DMS153 treated with DMSO at 0.1 percent for 48 hours (cell line): ENCODE data around the gene SLC41A1.

Experiments used
- DNase-seq: peaks from one replicate; lab custom pipeline; 2025; ENCODE audit not compliant: unreplicated experiment; lab: John Stamatoyannopoulos, UW

The SLC41A1 gene

DNA sequence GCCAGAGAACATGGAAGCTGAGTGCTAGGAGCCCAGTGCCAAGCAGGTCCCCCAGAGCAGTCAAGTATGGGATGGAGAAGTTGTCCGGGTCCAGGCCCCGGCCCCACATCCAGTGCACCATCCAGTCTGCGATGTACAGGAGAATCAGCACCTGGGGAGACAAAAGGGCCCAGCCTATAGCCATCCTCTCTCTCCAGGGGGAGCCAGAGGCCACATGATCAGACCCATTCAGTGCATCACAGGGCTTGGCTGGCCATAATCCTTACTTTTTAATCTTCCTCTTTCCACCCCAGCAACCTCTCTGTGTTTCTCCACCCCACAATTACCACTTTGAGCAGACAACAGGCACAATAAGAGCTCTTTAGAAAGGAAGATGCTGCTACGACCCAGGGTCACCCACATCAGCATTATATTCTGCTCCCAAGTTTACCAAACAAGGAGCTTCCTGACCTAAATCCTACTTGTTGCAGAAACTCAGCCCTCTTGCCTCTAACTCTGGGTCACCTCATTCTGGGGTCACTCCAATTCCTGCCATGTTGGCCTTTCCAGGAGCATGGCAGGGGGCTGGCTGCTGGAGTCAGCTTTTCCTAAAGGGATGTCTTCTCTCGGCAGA, 21.3 kb downstream of the SLC41A1 start:
- peak; percentile 57 for DNase-seq

DNA sequence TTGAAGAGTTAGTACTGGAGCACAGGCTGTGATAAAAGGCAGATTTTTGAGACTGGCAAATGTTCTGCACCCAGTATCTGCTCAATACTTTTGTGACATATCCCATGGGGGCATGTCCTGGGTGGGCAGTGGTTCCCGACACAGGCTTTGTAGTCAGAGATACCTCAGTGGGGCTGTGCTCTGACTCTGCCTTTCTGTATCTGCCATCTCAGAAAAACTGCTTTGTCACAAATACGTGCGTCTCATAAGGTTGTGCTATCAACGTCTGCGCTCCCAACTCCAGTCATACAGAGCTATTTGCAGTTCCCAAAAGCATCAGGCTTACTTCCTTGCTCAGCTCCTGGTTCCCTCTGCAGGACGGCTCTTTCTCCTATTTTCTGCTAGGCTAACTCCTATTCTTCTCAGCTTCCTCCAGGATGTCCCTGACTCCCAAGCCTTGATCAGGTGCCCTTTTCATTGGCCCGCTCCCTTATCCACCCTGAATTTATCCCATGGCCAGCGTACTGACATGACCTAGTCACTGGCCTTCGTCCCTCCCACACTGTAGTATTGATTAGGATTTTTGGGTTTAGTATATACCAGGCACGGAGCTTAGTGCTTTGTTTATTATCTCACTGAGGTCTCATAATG, 25.6 kb downstream of the SLC41A1 start:
- no peak for DNase-seq

DNA sequence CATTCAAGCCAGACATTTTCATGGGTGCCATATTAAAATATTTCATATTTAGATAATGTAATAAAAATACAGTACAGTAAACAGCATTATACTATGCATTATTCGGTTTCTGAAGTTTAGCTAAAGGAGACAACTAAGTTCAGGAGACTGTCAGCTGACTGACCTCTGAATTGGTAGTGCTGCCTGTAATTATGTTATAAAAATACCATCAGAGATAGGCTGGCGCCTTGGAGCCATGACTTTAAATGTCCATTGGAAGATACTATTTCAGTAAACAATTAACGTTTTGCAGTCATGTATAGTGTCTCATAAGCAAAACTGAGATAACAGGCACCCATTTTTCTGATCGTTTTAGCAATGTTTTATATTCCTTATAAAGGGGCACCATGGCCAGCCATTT, 26.4 kb downstream of the SLC41A1 start:
- DNase-seq: no peak

DNA sequence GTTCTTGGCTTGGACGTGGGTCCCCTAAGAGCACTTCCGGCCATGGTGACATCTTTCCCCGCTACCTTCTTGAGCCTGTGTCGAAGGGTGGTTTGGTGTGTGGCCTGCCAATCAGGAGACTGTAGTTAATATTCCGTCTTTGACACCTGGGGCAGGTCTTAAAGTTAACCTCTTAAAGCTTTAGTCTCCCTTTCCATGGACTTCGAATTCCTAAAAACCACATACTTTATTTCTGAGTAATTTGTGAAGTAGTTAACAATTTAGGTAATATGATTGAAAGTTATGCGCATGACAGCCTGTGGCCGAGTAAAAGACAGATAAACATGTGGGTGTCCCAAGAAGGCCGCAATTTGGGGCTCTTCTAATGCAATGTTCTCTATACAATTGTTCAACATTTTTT, 27.6 kb downstream of the SLC41A1 start:
- DNase-seq: no peak

DNA sequence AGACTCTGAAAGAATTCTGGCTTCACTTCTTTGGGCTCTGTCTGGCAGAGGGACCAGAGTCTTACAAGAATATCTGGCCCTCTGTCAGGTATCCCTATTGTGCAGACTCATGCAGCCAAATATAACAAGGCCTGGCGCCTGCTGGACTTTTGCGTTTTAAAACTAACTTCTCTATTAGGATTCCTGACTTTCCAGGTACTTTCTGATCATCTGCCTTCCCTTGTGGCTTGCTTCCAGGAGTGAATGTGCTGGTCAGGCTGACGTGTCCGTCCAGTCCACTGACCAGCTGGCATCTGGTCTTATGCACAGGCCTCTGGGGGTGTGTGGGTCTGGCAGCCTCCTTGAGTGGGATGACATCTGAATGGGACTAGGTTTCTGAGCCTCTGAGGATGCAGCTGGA, 29.1 kb downstream of the SLC41A1 start:
- DNase-seq: no peak

DNA sequence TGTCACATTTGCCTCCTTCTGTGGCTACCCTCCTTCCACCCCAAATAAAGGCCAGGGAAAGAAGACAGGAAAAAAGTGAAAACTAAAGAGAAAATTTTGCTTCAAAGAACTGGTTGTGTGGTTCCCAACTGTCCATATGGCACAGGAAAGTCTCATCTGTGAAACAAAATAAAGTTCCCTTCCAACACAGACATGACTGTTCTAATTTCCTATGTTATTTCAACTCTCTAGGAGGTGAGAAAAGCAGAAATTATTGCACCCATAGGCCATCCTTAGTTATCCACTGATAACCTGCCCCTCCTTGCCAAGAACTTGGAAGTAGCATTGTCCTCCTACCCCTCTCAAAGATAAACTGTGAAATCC, 29.6 kb downstream of the SLC41A1 start:
- DNase-seq: no peak

DNA sequence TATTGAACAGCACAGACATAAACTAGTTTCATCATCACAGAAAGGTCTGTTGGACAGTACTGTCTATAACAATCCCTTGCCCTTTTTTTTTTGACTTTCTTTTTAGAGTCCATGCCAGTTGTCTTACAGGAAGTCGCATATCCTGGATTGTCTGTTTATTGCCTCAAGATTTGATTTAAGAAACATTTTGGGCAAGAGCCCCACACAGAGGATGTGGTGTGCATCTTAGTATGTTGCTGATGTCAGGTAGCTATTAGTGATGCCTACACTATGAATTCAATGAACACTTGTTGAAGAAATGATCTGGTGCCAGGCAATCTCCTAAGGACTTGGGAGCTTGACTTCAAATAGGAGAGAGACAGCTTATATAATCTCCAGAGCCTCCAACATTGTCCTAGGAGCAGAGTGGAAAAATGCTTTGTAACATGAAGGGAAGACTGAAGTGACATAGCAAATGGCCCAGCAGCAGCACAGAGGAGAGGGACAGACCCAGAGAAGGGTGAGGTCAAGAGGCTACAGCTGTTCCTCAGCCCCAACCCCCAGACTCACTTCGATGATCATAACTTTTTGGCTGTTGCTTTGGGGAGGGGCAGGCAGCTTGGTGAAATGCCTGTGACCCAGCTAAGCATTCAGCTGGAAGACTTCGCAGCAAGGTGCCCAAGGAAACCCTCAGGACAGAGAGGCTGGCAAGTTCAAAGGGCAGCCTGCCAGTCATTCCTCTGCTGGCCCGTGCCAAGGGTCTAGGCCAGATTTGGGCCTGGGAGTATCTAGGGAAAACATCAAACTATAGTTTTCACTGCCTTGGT, 30.2 kb downstream of the SLC41A1 start:
- DNase-seq: no peak

DNA sequence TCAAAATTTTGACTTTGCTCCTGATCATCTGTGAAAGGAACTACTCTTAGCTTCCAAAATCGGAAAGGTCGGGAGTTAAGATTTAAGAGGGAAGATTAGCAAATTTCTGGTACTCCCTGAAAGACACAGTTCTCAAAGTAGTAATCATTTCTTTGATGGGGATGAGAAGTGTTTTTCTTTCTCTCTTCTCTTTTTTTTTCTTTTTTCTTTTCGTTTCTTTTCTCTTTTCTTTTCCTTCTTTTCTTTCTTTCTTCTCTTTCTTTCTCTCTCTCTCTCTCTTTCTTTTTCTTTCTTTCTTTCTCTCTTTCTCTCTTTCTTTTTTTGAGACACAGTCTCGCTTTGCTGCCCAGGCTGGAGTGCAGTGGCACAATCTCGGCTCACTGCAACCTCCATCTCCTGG, 32.7 kb downstream of the SLC41A1 start:
- no peak for DNase-seq

DNA sequence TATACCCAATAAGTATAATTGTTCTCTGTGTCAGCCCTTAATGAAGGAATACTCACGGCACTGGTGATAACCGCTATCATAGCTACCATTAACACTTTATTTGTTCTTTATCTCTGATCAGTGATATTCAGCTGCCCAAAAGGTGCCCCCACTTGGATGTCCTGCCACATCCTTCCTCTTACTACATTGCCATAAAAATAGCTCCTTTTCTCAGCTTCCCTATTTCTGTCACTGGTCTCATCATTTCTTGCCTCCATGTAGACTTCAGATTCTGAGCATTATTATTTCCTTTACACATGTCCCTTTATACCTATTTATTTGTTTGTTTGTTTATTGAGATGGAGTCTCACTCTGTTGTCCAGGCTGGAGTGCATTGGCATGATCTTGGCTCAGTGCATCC, 35.0 kb downstream of the SLC41A1 start:
- DNase-seq: no peak

DNA sequence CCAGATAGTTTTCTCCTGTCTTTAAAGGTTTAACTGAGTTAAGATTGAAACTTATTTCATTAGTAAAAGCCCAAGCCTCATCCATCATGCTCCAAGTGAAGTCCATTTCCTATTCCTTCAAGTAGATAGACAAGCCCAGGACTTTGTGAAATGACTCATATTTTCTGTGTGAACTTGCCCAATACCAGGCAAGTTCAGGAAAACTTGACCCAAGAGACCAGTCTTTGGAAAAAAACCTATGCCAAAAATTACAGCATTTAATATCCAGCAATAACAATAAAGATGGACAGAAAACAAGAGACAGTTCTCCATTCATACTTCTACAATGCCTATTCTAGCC, 37.3 kb downstream of the SLC41A1 start:
- DNase-seq: no peak

DNA sequence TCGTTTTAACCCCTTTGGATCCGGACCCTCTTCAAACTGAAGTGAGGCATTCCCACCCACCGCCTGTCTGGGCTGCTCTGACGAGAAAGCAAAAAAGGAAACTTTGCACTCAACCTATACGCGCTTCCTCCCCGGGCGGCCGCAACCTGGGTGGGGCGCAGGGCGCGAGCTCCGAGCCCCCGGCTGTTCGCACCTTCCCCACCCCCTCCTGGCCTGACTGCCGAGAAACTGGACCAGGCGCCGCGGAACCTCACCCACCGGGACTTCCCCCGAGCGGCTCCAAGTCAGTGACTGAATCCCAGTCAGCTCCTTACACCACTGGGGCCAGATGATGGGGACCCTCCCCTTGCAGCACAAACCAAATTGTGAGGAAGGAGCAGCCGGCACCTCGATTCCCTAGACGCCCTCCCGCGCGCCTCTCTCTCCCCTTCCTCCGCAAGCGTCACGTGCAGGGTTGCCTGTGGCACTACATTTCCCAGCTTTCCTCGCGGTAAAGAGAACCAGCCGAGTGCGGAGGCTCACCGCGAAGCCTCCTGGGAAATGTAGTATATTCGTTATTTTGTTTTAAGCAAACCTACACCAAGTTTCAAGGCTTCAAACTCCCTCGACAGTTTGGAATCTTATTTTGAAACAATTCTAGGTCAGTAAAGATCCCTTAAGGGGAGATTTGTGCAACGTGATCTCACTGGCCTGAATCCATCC, 37.8 kb downstream of the SLC41A1 start, which contains the start of gene RAB29:
Gene RAB29 (minus strand): TSS at position 468 of the 702 bp plus-strand sequence. CDS start 526 bp downstream, outside the sequence.
- DNase-seq: peak; percentile 77

DNA sequence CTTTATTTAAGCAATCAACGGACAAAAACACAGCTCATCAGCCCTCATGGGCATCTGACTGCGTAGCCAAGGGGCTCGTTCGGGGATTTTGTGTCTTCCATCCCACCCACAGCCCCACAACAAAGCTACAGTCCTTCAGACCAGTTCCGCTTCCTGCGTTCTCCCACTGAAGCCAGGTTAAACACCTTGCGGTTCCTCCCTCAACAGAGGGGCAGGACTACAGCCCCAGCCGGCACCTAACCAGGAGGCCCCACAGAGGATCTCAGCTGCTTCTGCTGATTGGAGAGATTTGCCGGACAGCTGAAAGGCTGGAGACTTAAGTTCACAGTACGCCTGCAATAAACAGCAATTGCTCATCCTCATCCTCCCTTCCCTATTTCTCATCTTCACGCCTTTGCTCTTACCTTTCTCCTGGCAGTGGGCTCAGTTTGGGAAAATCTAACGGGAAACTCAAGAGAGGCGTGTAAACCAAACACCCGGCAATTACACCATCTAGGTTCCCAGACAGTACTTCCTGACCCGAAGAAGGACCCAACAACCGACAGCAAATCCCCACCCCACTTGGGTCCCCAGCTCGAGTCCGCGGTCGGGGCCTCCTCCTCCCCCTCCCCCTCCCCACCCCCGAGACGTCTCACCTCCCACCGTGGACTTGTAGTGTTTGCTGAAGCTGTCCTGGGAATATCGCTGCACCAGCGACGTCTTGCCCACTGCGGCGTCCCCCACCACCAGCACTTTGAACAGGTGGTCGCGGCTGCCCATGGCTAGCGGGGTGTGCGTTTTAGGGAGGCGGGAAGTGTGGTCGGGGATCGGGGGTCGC, 38.6 kb downstream of the SLC41A1 start:
- DNase-seq: no peak

DNA sequence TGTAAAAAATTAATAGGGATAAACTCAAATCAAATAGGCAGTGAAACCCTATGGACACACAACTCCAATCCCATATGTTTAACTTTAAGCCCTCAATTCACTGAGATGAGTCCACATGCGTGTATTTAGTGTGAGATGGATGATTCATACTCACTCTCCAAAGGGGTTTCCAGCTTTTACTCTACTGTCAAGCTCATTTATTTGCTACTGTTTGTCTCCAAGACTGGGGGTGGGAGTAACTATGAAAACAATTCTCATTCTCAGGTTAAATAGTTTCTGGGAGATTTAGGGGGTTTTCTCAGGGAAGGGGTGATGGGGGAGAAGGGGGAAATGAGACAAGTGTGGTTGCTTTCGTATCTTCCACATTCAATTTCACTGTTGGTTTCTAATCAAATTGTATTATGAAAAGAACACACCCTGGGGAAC, 40.4 kb downstream of the SLC41A1 start:
- no peak for DNase-seq

DNA sequence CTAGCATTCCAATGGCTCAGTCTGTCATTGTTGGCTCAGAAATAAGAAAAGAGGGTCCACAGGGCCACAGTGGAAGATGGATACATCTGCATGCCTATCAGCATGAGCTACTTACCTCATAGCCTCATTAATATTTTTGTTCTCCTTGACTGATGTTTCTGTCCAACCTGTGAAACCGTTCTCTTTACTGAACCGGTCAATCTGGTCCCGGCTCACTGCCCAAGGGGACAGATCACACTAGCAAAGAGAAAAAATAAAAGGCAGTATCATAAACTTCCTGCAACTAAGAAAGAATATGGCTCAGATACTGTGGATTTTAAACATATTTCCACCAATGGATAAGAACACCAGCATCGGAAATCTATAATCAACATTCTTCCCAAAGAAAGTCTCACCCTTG, 42.4 kb downstream of the SLC41A1 start:
- no peak for DNase-seq

DNA sequence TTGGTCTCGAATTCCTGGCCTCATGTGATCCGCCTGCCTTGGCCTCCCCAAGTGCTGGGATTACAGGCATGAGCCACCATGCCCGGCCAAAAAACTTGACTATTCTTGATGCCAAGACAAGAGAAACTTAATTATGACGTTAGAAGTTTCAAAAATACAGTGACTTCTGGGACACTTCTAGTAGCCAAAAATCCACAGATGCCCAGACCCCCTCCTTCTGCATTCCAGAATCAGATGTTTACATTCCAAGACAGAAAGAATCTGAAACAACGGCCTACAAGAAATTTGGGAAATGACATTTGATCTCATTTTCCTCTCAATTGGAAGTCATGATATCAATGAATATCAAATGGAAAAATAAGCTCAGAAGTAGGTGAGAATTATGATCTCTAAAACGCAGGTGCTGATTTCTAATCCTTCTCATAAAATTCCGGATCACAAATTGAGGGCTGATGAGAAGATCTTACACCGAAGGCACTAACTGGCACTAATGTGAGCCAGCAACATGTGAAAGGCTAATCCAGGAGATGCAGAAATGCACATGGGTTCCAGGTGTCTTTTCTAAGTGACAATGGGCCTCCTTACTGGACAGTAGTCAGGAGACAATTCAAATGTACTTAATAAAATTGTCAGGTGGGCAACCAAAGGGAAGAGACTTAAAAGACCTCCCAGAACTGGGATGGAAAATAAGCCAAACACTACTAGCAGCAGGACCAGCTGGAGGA, 43.2 kb downstream of the SLC41A1 start:
- no peak for DNase-seq

DNA sequence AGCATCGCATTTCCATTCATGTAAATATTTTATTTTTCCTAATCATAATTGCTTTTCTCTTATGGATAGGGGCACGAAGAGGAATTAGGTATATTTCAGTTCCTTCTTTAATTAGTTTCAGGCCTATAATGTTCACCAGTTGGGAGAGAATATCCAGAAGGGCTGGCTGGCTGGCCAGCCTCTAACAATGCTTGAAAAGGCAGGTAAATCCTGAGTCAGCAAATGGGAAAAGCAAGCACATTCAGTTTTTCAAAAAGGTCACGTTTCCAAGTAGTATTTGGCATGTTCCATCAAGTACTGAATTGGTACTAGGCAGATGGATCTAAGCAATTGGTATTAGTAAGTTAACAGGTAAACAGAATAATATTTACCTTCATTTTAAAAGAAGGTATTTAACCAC, 45.8 kb downstream of the SLC41A1 start:
- no peak for DNase-seq

DNA sequence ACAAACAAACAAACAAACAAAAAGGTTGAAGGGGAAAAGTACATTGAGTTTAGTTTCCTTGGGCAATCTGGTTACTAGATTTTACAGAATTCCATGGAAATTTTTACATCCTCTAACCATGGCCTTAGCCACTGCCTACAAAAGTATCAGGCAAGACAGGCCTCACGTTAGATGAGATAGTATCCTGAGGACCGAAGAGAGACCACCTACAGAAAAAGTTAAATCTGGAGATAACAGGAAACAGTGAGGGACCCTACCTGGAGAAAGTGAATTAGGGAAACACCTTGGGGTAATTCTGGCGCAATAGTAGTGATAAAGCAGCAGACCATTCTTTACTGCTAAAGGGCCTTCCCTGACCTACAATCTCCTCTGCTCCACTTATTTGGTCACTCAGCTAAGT, 46.4 kb downstream of the SLC41A1 start:
- DNase-seq: no peak

DNA sequence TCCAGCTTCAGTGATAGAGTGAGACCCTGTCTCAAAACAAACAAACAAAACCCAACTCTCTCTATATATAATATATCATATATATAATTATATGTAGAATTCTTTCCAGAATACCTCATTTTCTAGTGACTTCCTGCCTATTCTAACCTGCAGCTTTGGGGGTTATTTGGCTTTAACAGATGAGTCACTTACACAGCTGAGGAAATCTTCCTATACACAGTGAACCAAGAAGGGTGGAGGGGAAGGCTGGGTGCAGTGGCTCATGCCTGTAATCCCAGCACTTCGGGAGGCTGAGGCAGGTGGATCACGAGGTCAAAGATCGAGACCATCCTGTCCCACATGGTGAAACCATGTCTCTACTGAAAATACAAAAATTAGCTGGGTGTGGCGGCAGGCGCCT, 47.0 kb downstream of the SLC41A1 start:
- DNase-seq: no peak

DNA sequence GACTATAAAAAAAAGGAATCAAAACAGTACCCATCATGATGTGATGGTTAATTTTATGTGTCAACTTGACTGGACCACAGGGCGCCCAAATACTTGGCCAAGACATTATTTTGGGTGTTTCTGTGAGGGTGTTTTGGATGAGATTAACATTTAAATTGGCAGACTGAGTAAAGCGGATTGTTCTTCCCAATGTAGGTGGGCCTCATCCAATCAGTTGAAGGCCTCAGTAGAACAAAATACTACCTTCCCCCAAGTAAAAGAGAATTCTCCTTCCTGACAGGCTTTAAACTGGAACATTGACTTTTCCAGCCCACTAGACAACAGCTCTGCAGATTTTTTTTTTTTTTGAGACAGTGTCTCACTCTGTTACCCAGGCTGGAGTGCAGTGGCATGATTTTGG, 48.4 kb downstream of the SLC41A1 start:
- DNase-seq: no peak

DNA sequence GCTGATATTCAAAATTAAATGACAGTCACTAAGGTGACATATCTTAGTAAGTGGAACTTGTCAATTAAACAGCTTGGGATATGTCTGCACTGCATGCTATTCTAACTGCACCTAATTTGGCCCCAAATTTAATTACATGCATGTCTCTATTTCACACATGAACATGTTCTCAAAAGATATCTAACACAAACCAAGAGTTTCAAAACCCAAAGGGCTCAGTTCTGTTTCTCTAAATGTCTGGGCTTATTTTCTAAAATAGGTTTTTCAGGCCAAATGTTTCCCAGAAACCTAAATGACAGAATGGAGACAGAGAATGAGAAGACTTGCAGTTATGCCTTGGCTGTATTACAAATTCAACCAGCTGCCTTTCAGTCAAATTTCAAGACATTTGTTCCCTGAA, 49.0 kb downstream of the SLC41A1 start:
- DNase-seq: no peak
